Measurements from ENCODE around the gene ST6GAL1.

GRCh38 chr3:186945255-186945823 lies 15.0 kb downstream of the ST6GAL1 start:
- TF ChIP-seq ZNF274 (IDR thresholded peaks at IDR 0.05; ENCODE audit: low read depth, low read length) (no peak), SUZ12 (IDR thresholded peaks at IDR 0.05; ENCODE audit: extremely low read depth, insufficient read depth, insufficient read length) (no peak)
